GM18873 (cell line): Measurements from ENCODE around the gene ZCCHC3.

Experiments
- ATAC-seq: cut with Tn5 transposase; IDR thresholded peaks from one replicate; pipeline ENCODE4 v1.9.1; 2021; ENCODE audit warnings: mild to moderate bottlenecking, moderate library complexity, moderate number of reproducible peaks; ENCODE audit not compliant: unreplicated experiment, low FRiP score

Gene ZCCHC3

DNA sequence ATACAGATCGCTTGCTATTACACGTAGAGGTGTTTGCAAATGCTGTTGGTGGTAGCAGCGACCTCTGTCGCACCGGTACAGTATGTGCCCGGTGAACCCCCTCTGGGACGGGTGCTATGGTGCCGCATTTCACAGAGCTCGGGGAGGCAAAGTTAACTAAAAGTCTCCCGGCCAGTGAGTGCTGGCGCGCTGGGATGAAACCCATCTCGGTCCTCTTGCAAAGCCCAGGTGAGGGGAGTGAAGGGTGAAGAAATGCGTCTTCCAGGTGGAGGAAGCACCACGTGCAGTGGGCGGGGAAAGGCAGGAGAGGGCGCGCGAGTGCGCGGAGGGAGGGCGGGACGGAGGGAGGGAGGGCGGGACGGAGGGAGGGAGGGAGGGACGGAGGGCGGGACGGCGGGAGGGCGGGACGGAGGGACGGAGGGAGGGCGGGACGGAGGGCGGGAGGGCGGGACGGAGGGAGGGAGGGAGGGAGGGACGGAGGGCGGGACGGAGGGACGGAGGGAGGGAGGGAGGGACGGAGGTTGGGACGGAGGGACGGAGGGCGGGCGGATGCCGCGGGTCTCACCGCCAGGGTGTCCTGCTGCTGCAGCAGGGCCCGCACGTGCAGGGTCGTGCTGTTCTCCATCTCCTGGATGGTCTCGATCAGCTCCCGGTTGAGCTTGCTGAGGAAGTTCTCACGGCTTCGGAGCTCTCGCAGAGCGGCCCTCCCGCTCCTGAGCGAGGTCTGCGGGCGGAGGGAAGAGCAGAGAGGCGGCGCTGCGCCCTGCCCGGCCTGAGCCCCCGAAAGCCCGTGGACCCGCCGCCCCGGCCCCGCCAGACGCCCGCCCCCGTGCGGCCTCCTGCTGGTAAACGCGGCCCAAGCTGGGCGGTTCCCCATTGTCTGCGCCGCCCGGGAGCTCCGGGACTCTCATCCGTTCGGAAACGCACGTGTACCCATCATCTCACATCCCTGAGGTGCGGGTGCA, 18.5 kb upstream of the ZCCHC3 start:
- no peak for ATAC-seq

GRCh38 chr20:284172-284571, 13.2 kb upstream of the ZCCHC3 start:
- no peak for ATAC-seq

- ATAC-seq, result no peak
These were observed 10.9 kb upstream of the ZCCHC3 start for GRCh38 chr20:286508-286907.

- ATAC-seq, result no peak
These were observed 8.2 kb upstream of the ZCCHC3 start for GRCh38 chr20:288956-289692.

GRCh38 chr20:289693-290083, 7.7 kb upstream of the ZCCHC3 start:
- ATAC-seq, result no peak

- peak; percentile 43 for ATAC-seq
These were observed 7.1 kb upstream of the ZCCHC3 start, which contains the start of gene C20orf96 for GRCh38 chr20:290084-290831. Gene C20orf96 (minus strand): TSS chr20:290750. CDS start chr20:290610, 140 bp downstream.

- ATAC-seq, result no peak
These were observed 2.8 kb upstream of the ZCCHC3 start for GRCh38 chr20:294602-295001.

DNA sequence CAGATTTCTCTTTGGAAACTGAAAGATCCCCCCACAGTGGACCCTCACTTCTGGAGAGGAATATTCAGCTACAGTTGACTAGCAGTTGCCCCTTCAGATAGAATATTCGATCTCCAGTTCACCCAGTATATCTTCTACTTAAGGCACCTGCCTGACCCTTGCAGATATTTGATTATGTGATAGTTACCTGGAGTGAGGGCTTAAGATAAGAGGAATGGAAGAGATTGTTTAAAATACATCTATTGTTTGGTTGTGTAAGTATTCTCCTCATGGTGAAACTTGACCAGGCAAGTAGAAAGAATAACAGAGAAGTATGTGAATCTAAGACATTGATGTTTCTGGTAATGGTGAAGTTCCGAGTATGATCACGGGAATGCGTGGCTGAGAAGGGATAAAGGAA, 1.6 kb upstream of the ZCCHC3 start:
- no peak for ATAC-seq

- ATAC-seq, result peak; percentile 11
These were observed 780 bp downstream of the ZCCHC3 start for GRCh38 chr20:297925-298775.

DNA sequence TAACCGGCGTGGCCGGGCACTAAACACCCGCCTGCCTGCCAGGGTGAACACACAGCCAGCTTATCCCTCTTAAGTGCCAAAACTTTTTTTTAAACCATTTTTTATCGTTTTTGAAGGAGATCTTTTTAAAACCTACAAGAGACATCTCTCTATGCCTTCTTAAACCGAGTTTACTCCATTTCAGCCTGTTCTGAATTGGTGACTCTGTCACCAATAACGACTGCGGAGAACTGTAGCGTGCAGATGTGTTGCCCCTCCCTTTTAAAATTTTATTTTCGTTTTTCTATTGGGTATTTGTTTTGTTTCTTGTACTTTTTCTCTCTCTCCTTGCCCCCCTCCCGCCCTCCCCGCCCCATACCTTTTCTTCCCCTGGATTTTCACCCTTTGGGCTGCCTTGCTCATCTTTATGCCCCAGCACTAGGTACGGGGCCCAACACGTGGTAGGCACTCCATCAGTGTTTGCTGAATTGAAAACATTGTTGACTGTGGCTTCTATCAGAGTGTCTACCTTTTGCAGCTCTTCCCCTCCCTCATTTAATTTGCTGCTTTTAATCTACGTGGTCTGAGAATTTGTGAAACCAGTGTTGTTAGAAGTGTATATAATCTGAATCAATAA, 1.5 kb downstream of the ZCCHC3 start:
- no peak for ATAC-seq

GRCh38 chr20:300345-300990, 3.1 kb downstream of the ZCCHC3 start:
- ATAC-seq, result no peak

- ATAC-seq, result no peak
These were observed 4.8 kb downstream of the ZCCHC3 start for GRCh38 chr20:301886-302848.

DNA sequence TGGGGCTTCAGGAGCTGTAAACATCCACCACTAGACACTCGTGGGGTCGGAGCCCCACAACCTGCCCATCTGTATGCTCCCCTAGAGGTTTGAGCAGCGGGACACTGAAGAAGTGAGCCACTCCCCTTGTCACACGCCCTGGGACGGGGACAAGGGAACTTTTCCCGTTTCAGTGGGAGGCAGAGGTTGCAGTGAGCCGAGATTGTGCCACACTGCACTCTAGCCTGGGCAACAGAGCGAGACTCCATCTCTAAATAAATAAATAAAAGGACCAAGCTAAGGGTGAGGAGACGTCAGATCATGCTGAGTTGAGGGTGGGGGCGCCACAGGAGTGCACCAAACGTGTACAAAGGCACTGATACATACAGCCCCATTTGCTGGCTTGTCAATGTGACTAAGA, 8.4 kb downstream of the ZCCHC3 start:
- ATAC-seq, result no peak

GRCh38 chr20:308427-309038, 11.2 kb downstream of the ZCCHC3 start:
- ATAC-seq, result no peak

DNA sequence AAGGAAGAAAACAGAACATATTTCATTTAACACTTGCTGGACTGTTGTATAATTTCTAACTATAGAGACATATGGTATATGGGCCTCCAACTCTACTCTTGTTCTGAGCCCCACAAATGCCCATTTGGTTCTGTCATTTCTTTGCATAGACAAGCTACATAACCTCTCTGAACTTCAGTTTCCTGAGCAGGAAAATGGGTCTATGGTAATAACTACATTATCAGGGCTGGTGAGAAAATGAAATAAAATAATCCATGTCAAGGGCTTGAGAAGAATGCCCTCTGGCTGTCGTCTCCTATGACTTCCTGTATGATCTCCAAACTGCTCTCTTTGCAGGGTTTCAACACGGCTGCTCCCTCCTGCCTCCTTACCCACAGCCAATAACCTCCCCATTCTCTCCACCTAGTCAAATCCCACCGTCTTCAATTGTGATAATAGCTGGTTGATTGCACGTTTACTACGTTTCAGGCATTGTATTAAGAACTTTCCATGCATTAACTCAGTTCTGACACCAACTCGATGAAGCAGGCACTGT, 12.0 kb downstream of the ZCCHC3 start:
- ATAC-seq, result no peak

GRCh38 chr20:309841-310644, 12.7 kb downstream of the ZCCHC3 start:
- ATAC-seq, result no peak
